ENCODE results near the gene MAGI1.

Gene MAGI1

GRCh38 chr3:66000506-66000905 is 38.2 kb downstream of the MAGI1 start:
- DNase-seq (ENCODE audit: low read depth): no peak

GRCh38 chr3:65999606-66000005 is 39.1 kb downstream of the MAGI1 start:
- no peak for DNase-seq (ENCODE audit: low read depth)
- TF ChIP-seq CTCF (conservative IDR thresholded peaks at IDR 0.05; ENCODE audit: low read depth, low read length): no peak
- H3K4me3 ChIP-seq (ENCODE audit: low read length): no peak overlapping the region

More at GRCh38 chr3:66000506-66000905, 38.2 kb downstream of the MAGI1 start:
- no peak for TF ChIP-seq CTCF (conservative IDR thresholded peaks at IDR 0.05; ENCODE audit: low read depth, low read length)
- H3K4me3 ChIP-seq (ENCODE audit: low read length): no peak overlapping the region

- DNase-seq (ENCODE audit: low read depth): no peak
- no peak for TF ChIP-seq CTCF (conservative IDR thresholded peaks at IDR 0.05; ENCODE audit: low read depth, low read length)
- no peak overlapping the region for H3K4me3 ChIP-seq (ENCODE audit: low read length)
These were observed 42.1 kb downstream of the MAGI1 start for GRCh38 chr3:65996589-65996988.

- no peak for TF ChIP-seq CTCF (conservative IDR thresholded peaks at IDR 0.05; ENCODE audit: low read depth, low read length)
- no peak for DNase-seq (ENCODE audit: low read depth)
- no peak overlapping the region for H3K4me3 ChIP-seq (ENCODE audit: low read length)
These were observed 43.2 kb downstream of the MAGI1 start for GRCh38 chr3:65995515-65995914.

GRCh38 chr3:65995030-65995429 is 43.7 kb downstream of the MAGI1 start:
- H3K4me3 ChIP-seq (ENCODE audit: low read length): no peak overlapping the region
- TF ChIP-seq CTCF (conservative IDR thresholded peaks at IDR 0.05; ENCODE audit: low read depth, low read length): no peak
- no peak for DNase-seq (ENCODE audit: low read depth)

- no peak for DNase-seq (ENCODE audit: low read depth)
These were observed 45.4 kb downstream of the MAGI1 start for GRCh38 chr3:65993134-65993900.

More at GRCh38 chr3:65993134-65993900, 45.4 kb downstream of the MAGI1 start:
- no peak for TF ChIP-seq CTCF (conservative IDR thresholded peaks at IDR 0.05; ENCODE audit: low read depth, low read length)
- no peak overlapping the region for H3K4me3 ChIP-seq (ENCODE audit: low read length)
